Measurements from ENCODE around the gene GPR107.

The GPR107 gene

GRCh38 chr9:130112538-130113151 lies 58.9 kb downstream of the GPR107 start:
- DNase-seq = no peak

GRCh38 chr9:130114741-130115140 lies 61.0 kb downstream of the GPR107 start:
- DNase-seq = no peak

- no peak for DNase-seq
These were observed 62.6 kb downstream of the GPR107 start for GRCh38 chr9:130116346-130116745.

- DNase-seq = no peak
These were observed 63.7 kb downstream of the GPR107 start for GRCh38 chr9:130117376-130117775.

GRCh38 chr9:130117816-130118632 lies 64.3 kb downstream of the GPR107 start:
- DNase-seq = no peak

- no peak for DNase-seq
These were observed 65.3 kb downstream of the GPR107 start for GRCh38 chr9:130118841-130119518.

- no peak for DNase-seq
These were observed 66.0 kb downstream of the GPR107 start for GRCh38 chr9:130119519-130120298.

GRCh38 chr9:130120299-130120587 lies 66.5 kb downstream of the GPR107 start:
- DNase-seq = no peak

GRCh38 chr9:130120832-130121231 lies 67.1 kb downstream of the GPR107 start:
- DNase-seq = no peak

GRCh38 chr9:130122456-130122855 lies 68.8 kb downstream of the GPR107 start:
- no peak for DNase-seq

- DNase-seq = no peak
These were observed 70.6 kb downstream of the GPR107 start for GRCh38 chr9:130124085-130124860.

- DNase-seq = no peak
These were observed 73.2 kb downstream of the GPR107 start for GRCh38 chr9:130126721-130127433.

- DNase-seq = no peak
These were observed 74.5 kb downstream of the GPR107 start for GRCh38 chr9:130128251-130128650.

GRCh38 chr9:130128733-130129431 lies 75.2 kb downstream of the GPR107 start:
- no peak for DNase-seq

- DNase-seq = no peak
These were observed 75.8 kb downstream of the GPR107 start for GRCh38 chr9:130129432-130130061.

GRCh38 chr9:130132746-130133145 lies 79.0 kb downstream of the GPR107 start:
- DNase-seq = no peak

GRCh38 chr9:130137081-130137640 lies 83.5 kb downstream of the GPR107 start:
- no peak for DNase-seq

- DNase-seq = no peak
These were observed 84.0 kb downstream of the GPR107 start for GRCh38 chr9:130137641-130138081.

- no peak for DNase-seq
These were observed 84.5 kb downstream of the GPR107 start for GRCh38 chr9:130138171-130138653.

GRCh38 chr9:130138791-130139190 lies 85.1 kb downstream of the GPR107 start:
- DNase-seq = no peak

Measured in cortex of kidney (tissue), 1 donor.